ENCODE results near the gene SMYD3.

Gene SMYD3

GRCh38 chr1:245932302-245932972 is 574.6 kb downstream of the SMYD3 start:
- TF ChIP-seq FOXP2 (optimal IDR thresholded peaks at IDR 0.05; ENCODE audit: borderline replicate concordance, extremely low read depth, extremely low read length, insufficient read depth) (no peak), SIN3A (IDR thresholded peaks at IDR 0.05; ENCODE audit: borderline replicate concordance, insufficient read depth, low read length) (no peak), TAF1 (IDR thresholded peaks at IDR 0.05; ENCODE audit: borderline replicate concordance, insufficient read depth, low read length) (no peak), REST (IDR thresholded peaks at IDR 0.05; ENCODE audit: insufficient read depth in 1 of 2, low read depth in 2 of 2, low read length in 2 of 2) (no peak), POLR2AphosphoS5 (IDR thresholded peaks at IDR 0.05; ENCODE audit: low read depth, low read length) (no peak)

GRCh38 chr1:245931450-245931849 is 575.6 kb downstream of the SMYD3 start:
- TF ChIP-seq SIN3A (IDR thresholded peaks at IDR 0.05; ENCODE audit: borderline replicate concordance, insufficient read depth, low read length) (no peak), FOXP2 (optimal IDR thresholded peaks at IDR 0.05; ENCODE audit: borderline replicate concordance, extremely low read depth, extremely low read length, insufficient read depth) (no peak), POLR2AphosphoS5 (IDR thresholded peaks at IDR 0.05; ENCODE audit: low read depth, low read length) (no peak), TAF1 (IDR thresholded peaks at IDR 0.05; ENCODE audit: borderline replicate concordance, insufficient read depth, low read length) (no peak), REST (IDR thresholded peaks at IDR 0.05; ENCODE audit: insufficient read depth in 1 of 2, low read depth in 2 of 2, low read length in 2 of 2) (no peak)

GRCh38 chr1:245929224-245929623 is 577.9 kb downstream of the SMYD3 start:
- no peak for TF ChIP-seq POLR2AphosphoS5 (IDR thresholded peaks at IDR 0.05; ENCODE audit: low read depth, low read length)
- TF ChIP-seq TAF1 (IDR thresholded peaks at IDR 0.05; ENCODE audit: borderline replicate concordance, insufficient read depth, low read length), result no peak
- no peak for TF ChIP-seq REST (IDR thresholded peaks at IDR 0.05; ENCODE audit: insufficient read depth in 1 of 2, low read depth in 2 of 2, low read length in 2 of 2)
- no peak for TF ChIP-seq FOXP2 (optimal IDR thresholded peaks at IDR 0.05; ENCODE audit: borderline replicate concordance, extremely low read depth, extremely low read length, insufficient read depth)
- no peak for TF ChIP-seq SIN3A (IDR thresholded peaks at IDR 0.05; ENCODE audit: borderline replicate concordance, insufficient read depth, low read length)

GRCh38 chr1:245926888-245927287 is 580.2 kb downstream of the SMYD3 start:
- TF ChIP-seq FOXP2 (optimal IDR thresholded peaks at IDR 0.05; ENCODE audit: borderline replicate concordance, extremely low read depth, extremely low read length, insufficient read depth) (no peak), REST (IDR thresholded peaks at IDR 0.05; ENCODE audit: insufficient read depth in 1 of 2, low read depth in 2 of 2, low read length in 2 of 2) (no peak), POLR2AphosphoS5 (IDR thresholded peaks at IDR 0.05; ENCODE audit: low read depth, low read length) (no peak), TAF1 (IDR thresholded peaks at IDR 0.05; ENCODE audit: borderline replicate concordance, insufficient read depth, low read length) (no peak), SIN3A (IDR thresholded peaks at IDR 0.05; ENCODE audit: borderline replicate concordance, insufficient read depth, low read length) (no peak)
